Ramos (cell line): ENCODE results near the gene URB2.
"Not testable (repeated sequence)": the region's sequence is repeated elsewhere in the genome, so short reads cannot be mapped to it uniquely, and the experiment has no call there.

Source experiments
- in situ Hi-C: fragments of 300-500 bp; cut with MboI; formaldehyde crosslinking; loops from one replicate; pipeline ENCODE4 v1.14.3; 2022; ENCODE audit warnings: low sequenced_read_pairs; ENCODE audit not compliant: unreplicated experiment

The URB2 gene

GRCh38 chr1:229674042-229674441 lies 48.0 kb downstream of the URB2 start:
- in situ Hi-C loops: loop anchor here (25.0 kb wide), 1 partner anchor 638 kb away; no protein-coding TSS in a partner anchor

- in situ Hi-C loops: no loop called here
Measured at GRCh38 chr1:229675396-229675795, 49.3 kb downstream of the URB2 start.

GRCh38 chr1:229685149-229685548 lies 59.1 kb downstream of the URB2 start:
- in situ Hi-C loops: no loop called here

GRCh38 chr1:229689273-229689672 lies 63.2 kb downstream of the URB2 start:
- in situ Hi-C loops: no loop called here

GRCh38 chr1:229689904-229690303 lies 63.9 kb downstream of the URB2 start:
- in situ Hi-C loops: no loop called here

GRCh38 chr1:229690662-229691061 lies 64.6 kb downstream of the URB2 start:
- in situ Hi-C loops: no loop called here

GRCh38 chr1:229691362-229691761 lies 65.3 kb downstream of the URB2 start:
- in situ Hi-C loops: no loop called here

- in situ Hi-C loops: no loop called here
Measured at GRCh38 chr1:229693129-229693900, 67.3 kb downstream of the URB2 start.

- in situ Hi-C loops: no loop called here
Measured at GRCh38 chr1:229694053-229694693, 68.1 kb downstream of the URB2 start.

- in situ Hi-C loops: no loop called here
Measured at GRCh38 chr1:229696385-229696784, 70.3 kb downstream of the URB2 start.

GRCh38 chr1:229699613-229700267 lies 73.7 kb downstream of the URB2 start:
- in situ Hi-C loops: no loop called here

GRCh38 chr1:229704157-229704556 lies 78.1 kb downstream of the URB2 start:
- in situ Hi-C loops: no loop called here

- in situ Hi-C loops: not testable (repeated sequence)
Measured at GRCh38 chr1:229705152-229705551, 79.1 kb downstream of the URB2 start.

GRCh38 chr1:229707127-229707526 lies 81.1 kb downstream of the URB2 start:
- in situ Hi-C loops: not testable (repeated sequence)

- in situ Hi-C loops: no loop called here
Measured at GRCh38 chr1:229709500-229710013, 83.5 kb downstream of the URB2 start.
